HG03045 (cell line): Measurements from ENCODE around the gene RXFP1.

ENCODE experiments used
- ATAC-seq: cut with Tn5 transposase; IDR thresholded peaks from one replicate; pipeline ENCODE4 v1.9.1; 2021; ENCODE audit warnings: mild to moderate bottlenecking, moderate library complexity; ENCODE audit not compliant: unreplicated experiment

The RXFP1 gene

DNA sequence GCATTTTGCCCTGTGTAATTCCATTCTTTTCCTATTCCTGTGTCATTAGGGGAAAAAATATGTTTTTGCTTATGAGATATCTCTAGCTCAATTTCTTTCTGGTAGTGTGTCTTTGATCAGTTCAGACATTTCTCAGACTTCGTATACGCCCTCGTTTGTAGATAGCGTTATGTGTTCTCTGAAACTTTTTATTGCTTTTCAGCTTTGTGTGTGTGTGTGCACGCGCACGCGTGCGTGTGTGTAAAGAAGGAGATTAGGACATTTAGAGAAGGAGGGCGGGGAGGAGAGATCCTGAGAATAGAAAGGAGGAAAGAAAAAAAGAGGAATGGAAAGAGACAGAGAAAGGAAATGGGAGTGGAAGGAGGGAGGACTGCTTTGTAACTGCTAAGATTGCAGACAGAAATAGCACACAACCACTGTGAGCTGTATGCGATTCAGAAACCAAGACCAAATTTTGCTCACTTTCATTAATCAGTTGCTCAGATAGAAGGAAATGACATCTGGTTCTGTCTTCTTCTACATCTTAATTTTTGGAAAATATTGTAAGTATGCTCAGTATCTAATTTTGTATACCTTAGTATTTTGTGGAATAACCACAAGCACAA lies at the start of gene RXFP1:
Gene RXFP1, plus strand, starts transcription at position 399 of the 605 bp plus-strand sequence. Its CDS starts 95 bp downstream, at position 494.
- ATAC-seq, result no peak

DNA sequence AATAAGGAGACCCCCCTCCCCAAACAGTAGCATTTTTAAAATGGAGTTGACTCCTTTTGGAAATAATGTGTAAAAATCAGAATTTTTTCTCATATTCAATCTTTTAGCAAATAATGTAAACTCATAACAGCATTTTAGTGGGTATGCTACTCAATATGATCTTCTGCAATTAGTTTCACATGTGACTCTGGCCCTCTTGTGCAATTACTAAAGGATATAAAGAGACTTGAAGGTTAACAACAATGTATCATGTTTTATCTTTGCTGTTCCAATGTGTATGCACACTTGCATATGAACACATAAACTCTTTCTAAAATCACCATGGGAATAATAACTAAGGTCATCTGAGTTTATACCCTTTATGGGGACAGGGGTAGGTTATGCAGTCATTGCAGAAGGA lies 39.9 kb upstream of the RXFP1 start:
- ATAC-seq, result no peak

DNA sequence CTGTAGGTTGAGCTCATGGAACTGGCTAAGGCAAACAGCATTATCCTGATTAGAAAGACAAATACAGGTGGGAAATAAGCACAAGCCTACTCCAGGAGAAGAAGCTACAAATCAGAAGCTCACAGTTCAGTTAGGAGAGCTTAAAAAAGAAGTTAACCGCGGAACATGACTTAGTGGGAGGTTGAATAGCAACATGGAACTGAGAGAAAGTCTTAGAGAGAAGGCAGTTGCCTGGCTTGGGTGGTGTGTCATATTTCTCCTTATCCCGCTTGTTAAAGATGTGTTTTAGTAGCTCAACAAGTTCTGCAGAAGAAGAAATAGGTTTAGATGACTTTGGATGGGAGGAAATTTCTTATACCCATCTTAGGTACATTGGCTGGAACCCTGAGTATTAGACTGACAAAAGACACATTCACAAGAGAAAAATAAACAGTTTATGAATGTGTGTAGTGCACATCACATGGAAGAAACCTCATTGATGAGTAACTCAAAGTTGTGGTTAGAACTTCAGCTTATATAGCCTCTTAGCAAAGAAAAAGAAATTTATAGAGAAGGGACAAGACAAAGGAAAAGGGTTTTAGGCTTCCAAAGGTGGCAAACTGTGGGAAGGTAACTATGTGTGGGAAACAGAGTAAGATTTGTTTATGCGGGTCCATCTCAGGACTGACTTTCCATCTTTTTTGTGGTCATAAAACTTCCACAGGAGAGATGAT lies 37.4 kb upstream of the RXFP1 start:
- ATAC-seq, result no peak

DNA sequence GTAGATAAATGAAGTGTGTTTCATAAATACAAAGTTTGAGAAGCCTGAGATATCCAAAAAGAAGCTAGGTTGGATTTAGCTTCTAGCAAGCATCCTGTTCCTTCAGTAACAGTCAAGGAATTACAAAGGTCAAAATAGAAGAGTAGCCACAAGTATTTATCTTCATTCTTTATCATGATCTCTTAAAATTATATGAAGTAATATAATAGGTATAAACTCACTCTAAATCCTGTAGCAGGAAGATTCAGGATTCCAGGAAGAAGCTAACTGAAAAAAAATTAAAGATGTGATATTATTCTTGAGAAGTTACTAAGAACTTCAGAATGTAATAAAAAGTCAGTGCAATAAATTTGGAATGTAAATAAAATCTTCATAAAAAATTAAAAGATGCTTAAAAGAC lies 31.1 kb upstream of the RXFP1 start:
- ATAC-seq, result no peak

DNA sequence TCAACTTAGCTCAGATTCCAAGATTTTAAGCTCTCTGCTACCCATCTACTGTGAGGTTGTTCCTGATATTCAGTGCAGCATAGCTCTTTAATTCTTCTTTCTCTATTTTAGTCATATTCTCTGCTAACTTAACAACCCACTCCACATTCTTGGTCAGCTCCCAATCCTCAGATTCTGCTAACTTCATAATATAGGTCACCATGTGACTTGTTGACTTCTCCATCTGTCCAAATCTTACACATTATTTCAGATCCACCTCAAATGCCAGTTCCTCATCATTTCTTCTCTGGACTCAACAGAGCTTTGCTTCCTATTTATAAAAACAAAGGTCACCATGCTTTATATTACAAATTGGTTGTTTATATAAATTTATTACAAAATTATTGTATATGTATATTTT lies 29.3 kb upstream of the RXFP1 start:
- no peak for ATAC-seq

DNA sequence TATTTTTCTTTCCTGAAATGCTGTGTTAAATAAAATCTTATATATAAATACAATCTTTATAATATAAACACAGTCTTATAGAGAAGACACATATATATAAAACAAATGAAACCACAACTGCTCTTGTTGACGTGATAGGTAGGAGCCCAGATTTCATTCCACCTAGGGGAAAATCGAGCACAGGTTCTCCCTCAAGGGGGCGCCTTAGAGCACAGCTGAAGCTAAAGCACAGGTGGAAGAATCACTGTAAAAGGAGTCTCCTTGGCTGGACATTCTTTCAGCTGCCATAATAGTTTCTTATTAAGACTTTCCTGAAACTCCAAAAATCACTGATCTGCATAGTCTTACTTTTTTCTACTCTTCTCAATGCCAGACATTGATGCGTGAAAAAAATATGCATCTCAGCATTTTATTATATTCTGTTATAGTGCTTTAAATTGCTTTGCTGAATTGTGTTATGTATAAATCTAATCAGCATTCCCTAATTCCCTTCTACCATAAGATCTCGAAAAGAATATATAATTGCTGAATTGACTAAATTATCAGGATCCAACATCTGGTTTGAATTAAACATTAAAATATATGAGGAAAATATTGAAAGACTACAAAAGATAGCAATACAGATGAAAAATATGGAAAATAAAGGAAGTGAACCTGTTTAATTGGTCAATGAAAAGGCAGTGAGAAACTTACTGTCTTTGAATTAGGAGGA lies 25.5 kb upstream of the RXFP1 start:
- ATAC-seq, result no peak

DNA sequence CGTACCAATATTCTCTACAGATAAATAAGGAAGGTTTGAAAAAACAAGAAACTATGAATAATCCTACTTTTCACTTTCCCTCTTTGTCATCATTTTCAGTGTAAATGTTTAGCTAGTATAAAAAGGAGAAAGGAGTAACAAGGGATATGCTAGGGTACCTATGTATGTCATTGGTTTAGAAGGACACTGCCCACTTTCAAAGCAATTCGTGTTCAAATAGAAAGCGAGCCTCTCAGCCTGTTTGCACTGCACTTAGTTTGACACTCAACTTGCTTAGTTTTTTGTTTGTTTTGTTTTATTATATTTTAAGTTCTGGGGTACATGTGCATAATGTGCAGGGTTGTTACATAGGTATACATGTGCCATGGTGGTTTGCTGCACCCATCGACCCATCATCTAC lies 21.6 kb upstream of the RXFP1 start:
- ATAC-seq, result no peak

DNA sequence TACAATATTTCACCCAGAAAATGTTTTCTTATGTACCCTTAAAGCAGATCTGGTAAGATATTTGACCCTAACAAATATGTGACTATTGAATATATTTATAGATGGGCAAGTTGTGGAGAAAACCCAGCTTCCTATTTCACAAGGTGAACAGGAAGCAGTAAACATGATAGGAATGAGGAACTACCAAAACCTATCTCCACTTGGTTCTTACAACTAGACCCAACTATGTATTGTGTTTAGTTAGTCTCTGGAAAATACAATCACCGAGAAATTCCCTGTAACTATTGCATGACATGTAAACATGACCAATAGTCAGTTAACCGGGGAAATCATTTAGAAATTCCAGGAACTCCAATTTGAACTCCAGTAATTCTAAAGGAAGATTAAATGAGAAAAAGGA lies 8.4 kb upstream of the RXFP1 start:
- ATAC-seq, result no peak

DNA sequence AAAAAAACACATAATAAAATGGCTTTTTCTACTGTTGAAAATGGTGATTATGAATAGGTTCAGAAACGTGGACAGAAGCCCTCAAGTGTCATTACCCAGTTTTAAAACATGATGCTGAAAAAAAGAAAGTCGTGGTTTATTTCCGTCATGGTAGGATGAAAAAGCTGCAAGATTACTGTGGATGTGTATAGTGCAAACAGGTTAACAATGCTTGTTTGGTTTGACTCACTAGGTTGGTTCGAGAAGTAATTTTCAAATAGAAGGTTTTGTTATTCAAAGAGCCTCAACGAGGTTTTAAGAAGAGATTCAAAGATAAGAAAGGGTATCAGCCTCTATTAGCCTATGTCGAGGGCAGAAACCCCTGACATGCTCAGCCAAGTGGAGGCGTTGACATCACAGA lies 2.5 kb upstream of the RXFP1 start:
- no peak for ATAC-seq

DNA sequence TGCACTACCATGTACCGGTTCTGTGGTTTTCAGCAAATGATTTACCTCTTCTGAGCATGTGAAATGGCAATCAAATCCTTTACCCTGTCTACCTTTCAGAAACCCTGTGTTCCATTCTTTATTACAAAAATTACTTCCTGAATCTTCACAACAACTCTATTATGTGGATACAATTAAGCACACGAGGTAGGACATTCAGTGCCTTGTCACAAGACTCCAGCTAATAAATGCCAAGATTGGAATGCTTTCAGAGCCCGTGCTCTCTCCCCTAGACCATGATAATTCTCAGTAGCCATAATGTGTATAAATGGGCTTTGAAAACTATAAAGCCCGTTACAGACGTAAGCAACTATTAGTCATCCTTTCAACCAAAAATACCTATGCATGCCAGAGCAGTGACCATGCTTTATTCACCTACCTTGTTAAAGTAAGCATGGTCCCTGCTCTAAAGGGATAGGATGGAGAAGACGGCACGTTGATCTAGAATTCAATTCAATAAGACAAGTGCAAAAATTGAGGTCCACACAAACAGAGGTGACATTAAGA lies 2.4 kb downstream of the RXFP1 start:
- no peak for ATAC-seq

DNA sequence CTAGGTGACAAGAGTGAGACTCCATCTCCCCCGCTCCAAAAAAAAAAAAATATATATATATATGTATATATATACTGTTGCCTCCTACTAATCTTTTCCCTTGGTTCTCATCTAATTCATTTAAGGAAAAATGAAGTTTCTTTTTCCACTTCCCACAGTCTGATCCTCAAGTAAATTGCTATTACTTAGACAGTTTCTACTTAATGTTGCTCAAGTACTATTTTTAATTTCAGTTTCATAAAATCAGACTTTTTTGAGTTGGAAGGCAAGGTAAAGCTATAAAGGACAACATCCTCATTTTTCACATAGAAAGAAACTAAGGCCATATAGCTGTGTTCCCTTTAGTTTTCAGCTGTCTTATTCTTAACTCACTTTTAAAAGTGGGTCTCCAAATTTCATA lies 5.8 kb downstream of the RXFP1 start:
- no peak for ATAC-seq

DNA sequence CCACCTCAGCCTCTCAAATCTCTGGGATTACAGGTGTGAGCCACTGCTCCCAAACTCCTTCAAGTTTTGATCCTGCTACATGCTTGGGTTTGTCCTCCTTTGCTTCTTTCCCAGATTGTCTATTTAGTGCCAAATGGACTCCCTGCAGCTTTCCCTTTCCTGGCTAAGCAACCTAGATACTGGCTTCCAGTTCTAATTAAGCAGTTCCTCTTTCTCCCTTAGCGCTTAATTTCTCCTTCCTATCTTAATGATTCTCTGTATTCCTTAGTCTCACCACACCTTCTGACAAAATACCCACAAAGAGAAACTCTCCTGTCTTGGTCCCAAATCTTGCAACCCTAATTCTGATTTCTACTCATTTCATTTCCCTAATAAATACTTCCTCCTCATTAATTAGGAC lies 7.8 kb downstream of the RXFP1 start:
- ATAC-seq, result no peak

DNA sequence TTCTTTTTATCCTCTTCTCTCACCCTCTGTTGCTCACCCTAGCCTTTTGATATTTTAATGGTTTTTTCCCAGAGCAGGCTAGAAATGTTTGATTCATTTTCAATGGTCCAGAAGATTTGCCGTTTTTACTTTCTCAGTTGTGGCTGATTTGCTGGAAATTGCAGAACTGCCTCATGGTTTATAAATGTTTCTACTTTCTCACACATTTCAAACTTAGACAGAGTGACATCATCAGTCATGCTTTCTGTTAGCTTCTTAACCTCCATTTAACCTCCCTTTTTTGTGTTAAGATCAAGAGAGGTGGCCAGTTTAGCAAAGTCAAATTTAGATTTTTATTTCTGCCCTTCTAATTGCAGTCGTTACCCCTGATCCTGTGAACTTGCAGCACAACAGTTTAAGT lies 8.7 kb downstream of the RXFP1 start:
- ATAC-seq, result no peak

DNA sequence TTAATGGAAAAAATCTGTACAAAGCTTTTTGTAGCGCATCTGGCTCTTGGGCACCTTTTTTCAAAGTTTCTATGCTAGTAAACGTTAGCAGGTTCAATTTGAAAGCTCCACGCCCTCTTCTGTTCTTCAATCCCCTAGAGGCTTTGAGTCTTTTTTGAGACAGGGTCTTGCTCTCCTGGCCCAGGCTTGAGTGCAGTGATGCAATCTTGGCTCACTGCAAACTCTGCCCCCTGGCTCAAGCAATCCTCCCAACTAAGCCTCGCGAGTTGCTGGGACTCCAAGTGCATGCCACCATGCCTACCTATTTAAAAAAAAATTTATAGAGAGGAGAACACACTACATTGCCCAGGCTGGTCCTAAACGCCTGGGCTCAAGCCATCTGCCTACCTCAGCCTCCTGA lies 9.2 kb downstream of the RXFP1 start:
- no peak for ATAC-seq

DNA sequence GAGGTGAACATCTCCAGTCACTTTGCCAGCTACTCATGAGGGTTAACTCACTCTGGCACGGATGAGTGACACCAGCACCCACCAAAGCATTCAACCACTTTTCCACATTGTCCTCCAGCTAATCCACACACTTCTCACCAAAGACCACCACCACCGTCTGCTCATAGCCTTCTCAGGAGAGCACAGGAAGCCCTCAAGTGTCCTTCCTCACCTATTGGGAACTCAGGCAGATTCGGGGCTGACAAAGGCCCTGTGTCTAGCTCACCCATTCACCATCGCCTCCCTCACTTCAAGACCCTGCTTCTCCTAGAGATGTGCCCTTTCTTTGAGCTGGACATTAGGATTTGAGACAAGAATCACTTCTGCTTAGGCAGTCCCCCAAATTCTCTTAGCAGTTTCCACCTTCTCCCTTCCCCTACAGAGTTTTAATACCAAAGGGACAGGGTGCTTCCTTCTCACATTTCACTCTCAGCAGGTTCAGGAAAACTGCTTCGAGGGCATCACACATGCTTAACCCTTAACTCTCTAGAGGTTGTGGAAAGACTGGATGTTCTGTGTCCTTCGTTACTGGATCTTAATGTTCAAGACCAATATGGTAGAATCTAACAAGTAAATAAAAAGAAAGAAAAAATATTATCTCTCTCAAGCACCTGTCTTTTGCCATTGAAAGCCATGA lies 11.0 kb downstream of the RXFP1 start:
- no peak for ATAC-seq

DNA sequence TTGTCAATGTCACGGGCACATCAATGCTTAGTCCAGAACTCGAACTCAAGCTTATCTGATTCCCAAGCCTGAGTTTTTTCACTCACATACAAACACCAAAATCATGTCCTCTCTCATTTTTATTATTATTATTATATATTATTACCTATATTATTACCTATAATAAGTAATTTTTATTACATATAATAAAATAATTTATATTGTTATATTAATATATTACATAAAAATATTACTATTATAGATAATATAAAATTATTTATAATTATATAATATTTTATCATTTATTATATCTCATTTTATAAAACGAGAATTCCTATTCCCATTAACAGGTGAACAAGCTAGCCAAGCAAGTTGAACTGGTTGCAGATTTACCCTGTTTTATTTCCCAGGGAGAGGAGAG lies 13.0 kb downstream of the RXFP1 start:
- ATAC-seq, result no peak

DNA sequence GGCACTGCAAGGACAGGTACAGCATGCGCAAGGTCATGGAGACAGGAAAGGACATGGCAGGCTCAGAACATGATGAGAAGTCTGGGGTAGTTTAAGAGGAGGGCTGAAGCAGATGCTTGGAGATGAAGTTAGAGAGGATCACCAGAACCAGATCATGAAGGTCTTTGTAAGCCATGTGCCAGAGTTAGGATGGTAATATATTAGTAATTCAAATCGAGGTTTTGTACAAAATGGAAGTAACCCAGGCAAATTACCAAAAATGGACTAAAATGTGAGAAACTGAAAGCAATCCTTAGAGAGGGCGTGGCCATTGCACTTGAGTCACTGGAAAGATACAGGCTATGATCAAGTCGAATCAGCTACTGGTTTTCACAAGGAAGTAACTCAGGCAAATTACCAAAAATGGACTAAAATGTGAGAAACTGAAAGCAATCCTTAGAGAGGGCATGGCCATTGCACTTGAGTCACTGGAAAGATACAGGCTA lies 13.5 kb downstream of the RXFP1 start:
- ATAC-seq, result no peak

DNA sequence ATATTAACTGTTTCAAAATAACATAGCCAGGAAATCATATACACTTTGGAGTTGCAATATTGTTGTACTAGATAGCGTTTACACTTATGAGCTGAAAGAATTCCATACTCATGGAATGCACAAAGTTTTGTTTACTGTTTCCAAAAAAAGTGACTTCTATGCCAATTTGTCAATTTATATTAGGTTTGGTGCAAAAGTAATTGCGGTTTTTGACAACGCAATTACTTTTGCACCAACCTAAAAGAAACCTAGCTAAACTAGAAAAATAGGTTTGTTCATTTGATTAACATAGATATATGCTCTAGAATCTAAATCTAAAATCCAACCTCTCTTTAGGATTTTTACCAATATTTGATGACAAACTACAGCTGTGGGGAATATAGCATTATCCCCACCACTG lies 15.2 kb downstream of the RXFP1 start:
- ATAC-seq, result no peak

DNA sequence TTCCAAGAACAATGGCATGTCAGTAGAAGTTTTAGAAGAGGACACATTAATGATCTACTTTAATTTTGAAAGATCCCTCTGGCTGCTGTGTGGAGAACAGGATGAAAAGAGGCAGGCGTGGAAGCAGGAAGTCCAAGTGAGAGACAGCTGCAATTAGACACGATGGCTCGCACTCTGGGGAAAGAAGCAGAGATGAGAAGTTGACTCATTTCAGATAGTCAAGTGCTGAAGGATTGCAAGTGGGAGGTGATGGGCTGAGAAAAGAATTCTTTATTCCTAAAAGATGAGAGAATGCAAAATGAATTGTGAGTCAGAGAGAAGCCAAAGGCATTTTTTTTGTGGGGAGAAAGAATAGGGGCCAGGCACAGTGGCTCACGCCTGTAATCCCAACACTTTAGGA lies 16.5 kb downstream of the RXFP1 start:
- ATAC-seq, result no peak

DNA sequence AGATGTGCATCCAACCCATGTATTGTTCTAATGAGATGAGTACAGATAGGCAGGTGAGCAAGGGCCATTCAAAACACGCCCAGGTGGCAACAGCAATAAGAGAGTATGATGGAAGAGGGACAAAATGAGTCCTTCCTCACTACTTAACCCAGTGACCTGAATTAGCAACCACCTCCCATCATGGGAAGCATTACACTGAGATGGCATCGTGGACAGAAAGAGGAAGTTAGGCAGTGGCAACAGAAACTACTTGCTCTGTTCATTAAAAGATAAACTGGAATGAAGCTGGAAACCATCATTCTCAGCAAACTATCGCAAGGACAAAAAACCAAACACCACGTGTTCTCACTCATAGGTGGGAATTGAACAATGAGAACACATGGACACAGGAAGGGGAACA lies 17.2 kb downstream of the RXFP1 start:
- no peak for ATAC-seq
